Subcutaneous adipose tissue (tissue), 4 donors: Measurements from ENCODE around the gene FANCL. TPM values are rescaled to one million over a fixed set of nuclear protein-coding genes. Genes with fewer than 3 reads are reported as not detected.

Experiments
- CTCF ChIP-seq: fragments of 450-650 bp; IDR thresholded peaks from one replicate; pipeline ENCODE4 v1.5.1; 2016; ENCODE audit warnings: low read depth, mild to moderate bottlenecking, control low read depth, antibody characterized with exemption, moderate library complexity
- total RNA-seq, 4 donors: library from RNA; depleted of rRNA; stranded (reverse); fragments of >200 nt; gene quantifications; one replicate each; pipeline ENCODE4 v1.1.0, GENCODE V29; 2016

FANCL gene
- total RNA-seq, 4 donors from 2014 or later, result 13.4 to 19.8 (median 15.1) TPM

GRCh38 chr2:58137221-58137620, 103.9 kb downstream of the FANCL start:
- TF ChIP-seq CTCF, result no peak

GRCh38 chr2:58135861-58136260, 105.3 kb downstream of the FANCL start:
- TF ChIP-seq CTCF, result no peak

- TF ChIP-seq CTCF, result no peak
Observed at GRCh38 chr2:58133395-58133794, 107.7 kb downstream of the FANCL start.

- no peak for TF ChIP-seq CTCF
Observed at GRCh38 chr2:58131191-58132011, 109.7 kb downstream of the FANCL start.

- no peak for TF ChIP-seq CTCF
Observed at GRCh38 chr2:58130238-58130637, 110.9 kb downstream of the FANCL start.

- no peak for TF ChIP-seq CTCF
Observed at GRCh38 chr2:58127111-58127510, 114.0 kb downstream of the FANCL start.

- no peak for TF ChIP-seq CTCF
Observed at GRCh38 chr2:58122540-58122939, 118.6 kb downstream of the FANCL start.
